ENCODE data around the gene ANKRD10.

DNA sequence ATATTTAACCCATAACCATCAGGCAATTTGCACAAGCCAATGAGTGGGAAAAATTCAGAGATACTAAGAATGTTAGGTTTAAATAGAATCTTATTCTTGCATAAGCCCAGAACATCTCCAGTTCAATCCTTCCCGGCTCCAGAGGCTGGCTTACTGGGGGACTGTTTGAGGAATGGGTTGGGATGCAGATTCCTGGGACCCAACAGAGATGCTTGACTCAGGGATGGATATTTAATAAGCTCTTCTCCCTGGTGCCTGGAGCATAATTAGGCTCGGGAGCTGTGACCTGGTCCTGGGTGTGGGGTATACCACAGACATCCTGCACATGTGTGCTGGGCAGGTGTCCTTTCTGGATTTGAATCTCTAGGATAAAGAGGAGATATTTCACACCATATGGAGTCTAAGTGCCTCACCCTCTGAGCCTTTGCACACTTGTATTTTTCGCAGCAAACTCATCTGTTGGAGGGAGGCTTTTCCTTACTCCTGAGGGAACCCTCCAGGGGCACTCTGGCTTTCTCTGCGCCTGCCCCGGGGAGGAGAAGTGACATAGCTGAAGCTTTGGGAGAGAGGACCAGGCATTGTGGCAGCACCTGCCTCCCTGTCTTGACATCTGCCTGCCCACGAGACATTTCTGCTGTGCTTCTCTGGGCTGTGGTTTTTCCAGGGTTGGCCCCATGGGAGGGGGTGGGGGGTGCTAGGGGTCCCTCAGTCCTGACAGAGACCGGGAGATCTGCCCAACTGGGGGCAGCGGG lies 36.1 kb upstream of the ANKRD10 start:
- TF ChIP-seq, protein P1, sequence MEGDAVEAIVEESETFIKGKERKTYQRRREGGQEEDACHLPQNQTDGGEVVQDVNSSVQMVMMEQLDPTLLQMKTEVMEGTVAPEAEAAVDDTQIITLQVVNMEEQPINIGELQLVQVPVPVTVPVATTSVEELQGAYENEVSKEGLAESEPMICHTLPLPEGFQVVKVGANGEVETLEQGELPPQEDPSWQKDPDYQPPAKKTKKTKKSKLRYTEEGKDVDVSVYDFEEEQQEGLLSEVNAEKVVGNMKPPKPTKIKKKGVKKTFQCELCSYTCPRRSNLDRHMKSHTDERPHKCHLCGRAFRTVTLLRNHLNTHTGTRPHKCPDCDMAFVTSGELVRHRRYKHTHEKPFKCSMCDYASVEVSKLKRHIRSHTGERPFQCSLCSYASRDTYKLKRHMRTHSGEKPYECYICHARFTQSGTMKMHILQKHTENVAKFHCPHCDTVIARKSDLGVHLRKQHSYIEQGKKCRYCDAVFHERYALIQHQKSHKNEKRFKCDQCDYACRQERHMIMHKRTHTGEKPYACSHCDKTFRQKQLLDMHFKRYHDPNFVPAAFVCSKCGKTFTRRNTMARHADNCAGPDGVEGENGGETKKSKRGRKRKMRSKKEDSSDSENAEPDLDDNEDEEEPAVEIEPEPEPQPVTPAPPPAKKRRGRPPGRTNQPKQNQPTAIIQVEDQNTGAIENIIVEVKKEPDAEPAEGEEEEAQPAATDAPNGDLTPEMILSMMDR (IDR thresholded peaks at IDR 0.05) = no peak
- TF ChIP-seq ZFX (IDR thresholded peaks at IDR 0.05; ENCODE audit: borderline replicate concordance) = no peak

Measured in 22Rv1 (cell line).